Motor neuron (in vitro differentiated cells): ENCODE results near the gene CCDC169. TPM values are rescaled to one million over a fixed set of nuclear protein-coding genes. Genes with fewer than 3 reads are reported as not detected.

Source experiments
- ATAC-seq, 8 experiments: fragments of 200-7000 bp; cut with Tn5 transposase; replicated peaks in 6 of 8; 2 replicates each; pipeline ENCODE4 v1.8.0; 2021; ENCODE audit warnings: mild to moderate bottlenecking in 8 of 8, moderate library complexity in 8 of 8
- H3K27ac ChIP-seq, 2 donors: fragments of 250-450 bp; sonication (Bioruptor Pico); 2 replicates each; pipeline ENCODE4 v1.9.0; 2021; ENCODE audit warnings: antibody characterized with exemption in 2 of 2, mild to moderate bottlenecking in 2 of 2, moderate library complexity in 1 of 2
- H3K4me1 ChIP-seq, 2 donors: fragments of 250-450 bp; sonication (Bioruptor Pico); replicated peaks in 1 of 2; 2 replicates each; pipeline ENCODE4 v1.6.1; 2021; ENCODE audit warnings: antibody characterized with exemption in 2 of 2, mild to moderate bottlenecking in 2 of 2, moderate library complexity in 1 of 2
- H3K4me3 ChIP-seq, 5 donors: fragments of 250-450 bp; sonication (Bioruptor Pico); 2 replicates each; pipeline ENCODE4 v1.9.0; 2021; ENCODE audit warnings: antibody characterized with exemption in 5 of 5, mild to moderate bottlenecking in 5 of 5, moderate library complexity in 4 of 5
- WGBS, 10 experiments: fragments of 450-650 bp; shearing (Covaris generic); methylation state at CpG; one replicate each; pipeline ENCODE4 v1.0.0; 2022; 5-methylcytosine and 5-hydroxymethylcytosine counted together
- in situ Hi-C, 9 experiments: fragments of 400-800 bp; cut with MboI; loops; one replicate each; pipeline ENCODE4 v1.15.0; 2021; ENCODE audit warnings: low sequenced_read_pairs in 9 of 9, low pct_unique_long_range_greater_than_20kb in 2 of 9; ENCODE audit not compliant: unreplicated experiment in 9 of 9
- total RNA-seq, 8 experiments: library from RNA; unstranded; fragments of 300-600 nt; gene quantifications; 2 replicates each; pipeline versions ENCODE4 v1.2.3 to v1.2.4, GENCODE V29; 2022

The CCDC169 gene
- 10 to 100 TPM in 1 of 8 experiments, 1 to 10 TPM in 6, under 1 TPM in 1; 0.24 to 11.6 (median 7.1) TPM for total RNA-seq

GRCh38 chr13:36297366-36298338 lies at the start of gene CCDC169:
Gene CCDC169, minus strand, starts transcription at chr13:36297814. Its CDS starts 95 bp downstream, at chr13:36297719.
- Histone ChIP-seq H3K27ac (peak within 1 kb of the TSS; percentile 77 to 83), H3K4me1 (peaks cover 11% of the 10 kb centered on the region in 2 donors), H3K4me3 (peak within 1 kb of the TSS; percentile 66 to 86 (median 73))
- peak; percentile 83 to 97 (median 93) for ATAC-seq
- 0 to 18% (median 0%) methylated on average over 1 to 18 of the region's 53 CpGs; no CpG with 5 or more reads in 2 of the 10 experiments for whole genome bisulfite sequencing, 10 experiments
- in situ Hi-C loops = no loop called here

- H3K4me3 ChIP-seq = peak within 1 kb of the TSS; percentile 56 to 76 (median 63)
- WGBS, 10 experiments = 0 to 18% (median 4%) methylated on average over 1 to 22 of the region's 86 CpGs; no CpG with 5 or more reads in 3 of the 10 experiments
- ATAC-seq = peak; percentile 72 to 91 (median 87)
- peaks cover 6 to 14% of the 10 kb centered on the region in 2 donors for H3K4me1 ChIP-seq
- H3K27ac ChIP-seq = peak within 1 kb of the TSS; percentile 97
- in situ Hi-C loops = no loop called here
These were observed 48.8 kb upstream of the CCDC169 start, which contains the start of gene SPART for GRCh38 chr13:36346222-36347083. Gene SPART, minus strand, starts transcription at chr13:36346394. Its CDS starts 10,564 bp downstream, at chr13:36335830.

GRCh38 chr13:36345438-36346221 lies 48.0 kb upstream of the CCDC169 start:
- peak in 7 of 8 experiments; percentile 2 to 35 (median 6) for ATAC-seq
- H3K4me3 ChIP-seq = peak overlapping the region; percentile 56 to 76 (median 63)
- H3K27ac ChIP-seq = peak overlapping the region; percentile 97
- H3K4me1 ChIP-seq = peaks cover 6 to 14% of the 10 kb centered on the region in 2 donors
- in situ Hi-C loops = no loop called here
- 0 to 18% (median 2%) methylated on average over 2 to 21 of the region's 50 CpGs; no CpG with 5 or more reads in 1 of the 10 experiments for WGBS, 10 experiments

GRCh38 chr13:36344886-36345437 lies 47.3 kb upstream of the CCDC169 start:
- Histone ChIP-seq H3K4me3 (peak overlapping the region; percentile 56 to 76 (median 63)), H3K27ac (peak overlapping the region; percentile 97), H3K4me1 (peaks cover 6 to 14% of the 10 kb centered on the region in 2 donors)
- in situ Hi-C loops = no loop called here
- no peak for ATAC-seq
- WGBS, 10 experiments = 2 to 25% (median 6%) methylated on average over 3 to 14 of the region's 14 CpGs

- Histone ChIP-seq H3K4me3 (peak overlapping the region; percentile 56 to 76 (median 63)), H3K4me1 (peaks cover 6 to 14% of the 10 kb centered on the region in 2 donors), H3K27ac (peak overlapping the region; percentile 97)
- ATAC-seq = no peak
- WGBS, 10 experiments = 14 to 74% (median 46%) methylated on average over 3 to 6 of the region's 6 CpGs
- in situ Hi-C loops = no loop called here
These were observed 46.6 kb upstream of the CCDC169 start for GRCh38 chr13:36344173-36344572.

GRCh38 chr13:36343766-36344165 lies 46.2 kb upstream of the CCDC169 start:
- H3K4me3 ChIP-seq = peak overlapping the region; percentile 56 to 76 (median 63)
- no peak for ATAC-seq
- H3K4me1 ChIP-seq = peaks cover 6 to 16% of the 10 kb centered on the region in 2 donors
- peak overlapping the region; percentile 97 for H3K27ac ChIP-seq
- WGBS, 10 experiments = 20 to 100% (median 79%) methylated on average over 1 to 3 of the region's 3 CpGs; no CpG with 5 or more reads in 1 of the 10 experiments
- in situ Hi-C loops = no loop called here

GRCh38 chr13:36342715-36343114 lies 45.1 kb upstream of the CCDC169 start:
- H3K4me3 ChIP-seq = peak overlapping the region in 1 of 5 donors; percentile 6
- H3K27ac ChIP-seq = no peak overlapping the region
- peaks cover 6 to 20% of the 10 kb centered on the region in 2 donors for H3K4me1 ChIP-seq
- in situ Hi-C loops = no loop called here
- 40 to 100% (median 67%) methylated on average over 1 to 2 of the region's 2 CpGs; no CpG with 5 or more reads in 3 of the 10 experiments for WGBS, 10 experiments
- ATAC-seq = no peak

GRCh38 chr13:36341718-36342117 lies 44.1 kb upstream of the CCDC169 start:
- H3K27ac ChIP-seq = no peak overlapping the region
- WGBS, 10 experiments = 33 to 100% (median 78%) methylated on average over 1 of the region's 1 CpG; no CpG with 5 or more reads in 2 of the 10 experiments
- H3K4me3 ChIP-seq = no peak overlapping the region
- ATAC-seq = no peak
- in situ Hi-C loops = no loop called here
- peaks cover 6 to 20% of the 10 kb centered on the region in 2 donors for H3K4me1 ChIP-seq

GRCh38 chr13:36339600-36340155 lies 42.1 kb upstream of the CCDC169 start:
- ATAC-seq = no peak
- H3K4me3 ChIP-seq = no peak overlapping the region
- no peak overlapping the region for H3K27ac ChIP-seq
- in situ Hi-C loops = no loop called here
- H3K4me1 ChIP-seq = peaks cover 8 to 20% of the 10 kb centered on the region in 2 donors
- 76 to 100% (median 95%) methylated on average over 1 to 4 of the region's 4 CpGs for WGBS, 10 experiments

GRCh38 chr13:36337938-36338641 lies 40.5 kb upstream of the CCDC169 start:
- WGBS, 10 experiments = 37 to 95% (median 80%) methylated on average over 1 to 3 of the region's 3 CpGs; no CpG with 5 or more reads in 2 of the 10 experiments
- H3K27ac ChIP-seq = no peak overlapping the region
- no peak overlapping the region for H3K4me3 ChIP-seq
- H3K4me1 ChIP-seq = peaks cover 21% of the 10 kb centered on the region in 2 donors
- no peak for ATAC-seq
- in situ Hi-C loops = no loop called here

GRCh38 chr13:36332986-36333385 lies 35.4 kb upstream of the CCDC169 start:
- in situ Hi-C loops = no loop called here
- Histone ChIP-seq H3K4me1 (peaks cover 9 to 15% of the 10 kb centered on the region in 2 donors), H3K4me3 (no peak overlapping the region), H3K27ac (no peak overlapping the region)
- ATAC-seq = no peak
